LNCaP clone FGC (cell line): ENCODE measurements around the gene RAB6B.

Experiments
- DNase-seq: peaks from one replicate; pipeline ENCODE4 v3.0.0-alpha.2; 2011; ENCODE audit warnings: low read depth
- H3K4me3 ChIP-seq: 2 replicates; pipeline ENCODE4 v1.5.1; 2011; ENCODE audit warnings: mild to moderate bottlenecking, low read depth, low read length, control low read depth
- TF ChIP-seq, protein P1 (sequence below): IDR thresholded peaks from 2 replicates; pipeline ENCODE4 v1.5.1; 2012; ENCODE audit warnings: mild to moderate bottlenecking; ENCODE audit not compliant: control insufficient read depth, insufficient read depth; ENCODE audit errors: extremely low read depth

The RAB6B gene

GRCh38 chr3:133851266-133851906 is 44.3 kb downstream of the RAB6B start:
- TF ChIP-seq, protein P1, sequence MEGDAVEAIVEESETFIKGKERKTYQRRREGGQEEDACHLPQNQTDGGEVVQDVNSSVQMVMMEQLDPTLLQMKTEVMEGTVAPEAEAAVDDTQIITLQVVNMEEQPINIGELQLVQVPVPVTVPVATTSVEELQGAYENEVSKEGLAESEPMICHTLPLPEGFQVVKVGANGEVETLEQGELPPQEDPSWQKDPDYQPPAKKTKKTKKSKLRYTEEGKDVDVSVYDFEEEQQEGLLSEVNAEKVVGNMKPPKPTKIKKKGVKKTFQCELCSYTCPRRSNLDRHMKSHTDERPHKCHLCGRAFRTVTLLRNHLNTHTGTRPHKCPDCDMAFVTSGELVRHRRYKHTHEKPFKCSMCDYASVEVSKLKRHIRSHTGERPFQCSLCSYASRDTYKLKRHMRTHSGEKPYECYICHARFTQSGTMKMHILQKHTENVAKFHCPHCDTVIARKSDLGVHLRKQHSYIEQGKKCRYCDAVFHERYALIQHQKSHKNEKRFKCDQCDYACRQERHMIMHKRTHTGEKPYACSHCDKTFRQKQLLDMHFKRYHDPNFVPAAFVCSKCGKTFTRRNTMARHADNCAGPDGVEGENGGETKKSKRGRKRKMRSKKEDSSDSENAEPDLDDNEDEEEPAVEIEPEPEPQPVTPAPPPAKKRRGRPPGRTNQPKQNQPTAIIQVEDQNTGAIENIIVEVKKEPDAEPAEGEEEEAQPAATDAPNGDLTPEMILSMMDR: no peak
- no peak for DNase-seq
- no peak overlapping the region for H3K4me3 ChIP-seq

- TF ChIP-seq, protein P1: no peak
- no peak overlapping the region for H3K4me3 ChIP-seq
- DNase-seq: no peak
Measured at GRCh38 chr3:133850034-133850433, 45.6 kb downstream of the RAB6B start.

DNA sequence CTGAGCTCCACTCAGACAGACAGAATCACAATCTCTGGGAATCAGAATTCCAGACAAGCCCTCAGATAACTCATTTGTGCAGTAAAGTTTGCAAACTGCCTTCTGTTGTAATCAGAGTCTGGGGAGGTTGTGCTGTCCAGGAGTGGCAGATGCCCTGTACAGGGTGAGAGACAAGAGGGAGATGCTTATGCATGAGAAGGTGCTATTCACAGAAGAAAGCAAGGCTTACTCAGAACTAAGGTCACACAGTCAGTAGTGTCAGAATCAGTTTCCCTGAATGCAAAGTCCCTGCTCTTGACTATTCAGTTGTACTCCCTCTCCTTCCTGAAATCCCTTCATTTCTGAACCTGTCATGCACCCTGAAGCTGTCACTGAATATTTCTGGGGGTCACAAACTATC is 46.3 kb downstream of the RAB6B start:
- TF ChIP-seq, protein P1: no peak
- DNase-seq: no peak
- no peak overlapping the region for H3K4me3 ChIP-seq

GRCh38 chr3:133845127-133845526 is 50.6 kb downstream of the RAB6B start:
- DNase-seq: no peak
- TF ChIP-seq, protein P1: no peak
- H3K4me3 ChIP-seq: no peak overlapping the region

- H3K4me3 ChIP-seq: no peak overlapping the region
- TF ChIP-seq, protein P1: no peak
- no peak for DNase-seq
Measured at GRCh38 chr3:133843634-133844033, 52.0 kb downstream of the RAB6B start.

GRCh38 chr3:133842158-133842557 is 53.5 kb downstream of the RAB6B start:
- no peak for DNase-seq
- TF ChIP-seq, protein P1: no peak
- H3K4me3 ChIP-seq: no peak overlapping the region

DNA sequence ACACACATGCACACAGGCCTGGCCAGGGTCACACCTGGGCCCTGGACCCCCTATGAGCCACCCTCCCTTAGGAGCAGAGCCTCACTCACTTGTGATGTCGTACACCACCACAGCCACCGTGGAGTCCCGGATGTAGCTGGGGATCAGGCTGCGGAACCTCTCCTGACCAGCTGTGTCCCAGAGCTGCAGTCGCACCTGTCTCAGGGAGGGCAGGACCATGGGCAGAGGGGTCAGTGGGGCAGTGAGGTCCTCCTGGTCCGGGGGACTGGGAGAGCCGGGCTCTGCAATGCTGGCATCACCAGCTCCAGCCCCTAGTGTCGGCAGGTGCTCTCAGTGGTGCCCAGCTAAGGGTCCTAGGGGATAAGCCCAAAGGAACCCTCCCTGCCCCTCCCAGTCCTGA is 54.5 kb downstream of the RAB6B start:
- TF ChIP-seq, protein P1: no peak
- H3K4me3 ChIP-seq: no peak overlapping the region
- no peak for DNase-seq
